Lung (tissue), 12 donors: Measurements from ENCODE around the gene RBSN. TPM values are rescaled to one million over a fixed set of nuclear protein-coding genes. Genes with fewer than 3 reads are reported as not detected.

Experiments
- ATAC-seq: fragments of 200-7000 bp; cut with Tn5 transposase; one replicate; pipeline ENCODE4 v1.9.1; 2020; ENCODE audit warnings: moderate number of reproducible peaks; ENCODE audit not compliant: insufficient read depth, low FRiP score
- DNase-seq, 3 donors: peaks; one replicate each; pipeline ENCODE4 v3.0.0-alpha.2; 2013 to 2017
- H3K27ac ChIP-seq, 2 donors: one replicate each; pipeline ENCODE4 v1.5.1; 2013; ENCODE audit warnings: mild to moderate bottlenecking in 2 of 2, moderate library complexity in 2 of 2, control low read depth in 1 of 2, inconsistent platforms in 1 of 2, low read depth in 1 of 2, low read length in 1 of 2
- H3K27me3 ChIP-seq, 3 donors: one replicate each; pipeline ENCODE4 v1.5.1; 2013; ENCODE audit warnings: low read length in 2 of 3; ENCODE audit not compliant: control insufficient read depth in 3 of 3, insufficient read depth in 3 of 3
- H3K36me3 ChIP-seq, 4 donors: one replicate each; pipeline ENCODE4 v1.5.1; 2013; ENCODE audit warnings: low read length in 4 of 4, mild to moderate bottlenecking in 1 of 4, moderate library complexity in 1 of 4; ENCODE audit not compliant: control insufficient read depth in 4 of 4, insufficient read depth in 4 of 4
- H3K4me1 ChIP-seq, 5 donors: one replicate each; pipeline ENCODE4 v1.5.1; 2013; ENCODE audit warnings: low read length in 5 of 5, mild to moderate bottlenecking in 2 of 5, moderate library complexity in 1 of 5; ENCODE audit not compliant: control insufficient read depth in 5 of 5, insufficient read depth in 5 of 5
- H3K4me3 ChIP-seq: one replicate; pipeline ENCODE4 v1.5.1; 2013; ENCODE audit warnings: mild to moderate bottlenecking, control low read depth, moderate library complexity
- H3K9ac ChIP-seq, 2 donors: one replicate each; pipeline ENCODE4 v1.5.1; 2013; ENCODE audit warnings: low read length in 2 of 2, control low read depth in 1 of 2; ENCODE audit not compliant: insufficient read depth in 1 of 2
- H3K9me3 ChIP-seq, 4 donors: one replicate each; pipeline ENCODE4 v1.5.1; 2013; ENCODE audit warnings: low read length in 3 of 4, mild to moderate bottlenecking in 1 of 4, moderate library complexity in 1 of 4; ENCODE audit not compliant: control insufficient read depth in 4 of 4, insufficient read depth in 3 of 4
- CTCF ChIP-seq: IDR thresholded peaks from 2 replicates; pipeline ENCODE4 v1.5.1; 2012; ENCODE audit warnings: mild to moderate bottlenecking; ENCODE audit errors: control extremely low read depth, extremely low read depth
- WGBS, 2 donors: extraction: QIAGEN DNeasy Blood & Tissue Kit; methylation state at CpG; one replicate each; pipeline ENCODE4 v1.1.7; 2013; 5-methylcytosine and 5-hydroxymethylcytosine counted together
- polyA plus RNA-seq, 2 donors: library from polyadenylated mRNA; stranded (reverse); fragments of 200-250 nt; gene quantifications; one replicate each; pipeline ENCODE4 v1.2.1, GENCODE V29; 2013
- total RNA-seq, 2 donors: library from RNA; depleted of rRNA in 1 of 2; stranded (reverse); fragments of >200 nt in 1 of 2; gene quantifications; one replicate each; pipeline ENCODE4 v1.2.1, GENCODE V29; 2014 to 2021
- donor health status: control.
- donor health status: control.
- donor health status: Bipolar disorder and iron deficiency.
- donor health status: healthy.
- donor health status: DM: yes; HTN: yes; CAD: no.

The RBSN gene
- total and polyA plus RNA-seq, 4 donors: 7.9 to 33.8 (median 17.4) TPM

- H3K4me3 ChIP-seq: no peak overlapping the region
- ATAC-seq: no peak
- H3K27ac ChIP-seq: no peak overlapping the region
- no peaks in the 10 kb centered on the region for H3K4me1 ChIP-seq
- 91 to 92% methylated on average over 8 of the region's 8 CpGs for WGBS, 2 donors
- H3K9me3 ChIP-seq: no peaks in the 10 kb centered on the region
- H3K27me3 ChIP-seq: no peaks in the 10 kb centered on the region
- DNase-seq: no peak
- H3K36me3 ChIP-seq: peaks cover 11 to 41% (median 24%) of the 10 kb centered on the region in 4 donors
- no peak overlapping the region for H3K9ac ChIP-seq
- TF ChIP-seq CTCF: no peak
These were observed 43.9 kb downstream of the RBSN start for GRCh38 chr3:15055019-15055557.

GRCh38 chr3:15053541-15053940 lies 45.4 kb downstream of the RBSN start:
- no peak for ATAC-seq
- DNase-seq: no peak
- Histone ChIP-seq H3K4me3 (no peak overlapping the region), H3K9ac (no peak overlapping the region), H3K36me3 (peaks cover 12 to 42% (median 24%) of the 10 kb centered on the region in 4 donors), H3K27me3 (no peaks in the 10 kb centered on the region), H3K4me1 (no peaks in the 10 kb centered on the region), H3K9me3 (no peaks in the 10 kb centered on the region), H3K27ac (no peak overlapping the region)
- no peak for TF ChIP-seq CTCF
- 98 to 99% methylated on average over 4 of the region's 4 CpGs for WGBS, 2 donors

- no peak for TF ChIP-seq CTCF
- DNase-seq (no peak), ATAC-seq (no peak)
- no peaks in the 10 kb centered on the region for H3K4me1 ChIP-seq
- H3K4me3 ChIP-seq: no peak overlapping the region
- H3K36me3 ChIP-seq: peaks cover 10 to 40% (median 21%) of the 10 kb centered on the region in 4 donors
- H3K27ac ChIP-seq: no peak overlapping the region
- H3K9me3 ChIP-seq: no peaks in the 10 kb centered on the region
- 94 to 95% methylated on average over 14 of the region's 14 CpGs for WGBS, 2 donors
- no peak overlapping the region for H3K9ac ChIP-seq
- H3K27me3 ChIP-seq: no peaks in the 10 kb centered on the region
These were observed 46.4 kb downstream of the RBSN start for GRCh38 chr3:15052335-15053242.
